Hematopoietic multipotent progenitor cell treated with erythropoietin and hydrocortisone succinate and interleukin-3 and kit ligand, for 15 days (in vitro differentiated cells): ENCODE data around the gene PRPF38B.
"Not testable (repeated sequence)": the region's sequence is repeated elsewhere in the genome, so short reads cannot be mapped to it uniquely, and the experiment has no call there.

Experiments used
- DNase-seq: peaks from one replicate; pipeline ENCODE4 v3.0.0-alpha.2; 2015; ENCODE audit warnings: low spot score

PRPF38B gene

DNA sequence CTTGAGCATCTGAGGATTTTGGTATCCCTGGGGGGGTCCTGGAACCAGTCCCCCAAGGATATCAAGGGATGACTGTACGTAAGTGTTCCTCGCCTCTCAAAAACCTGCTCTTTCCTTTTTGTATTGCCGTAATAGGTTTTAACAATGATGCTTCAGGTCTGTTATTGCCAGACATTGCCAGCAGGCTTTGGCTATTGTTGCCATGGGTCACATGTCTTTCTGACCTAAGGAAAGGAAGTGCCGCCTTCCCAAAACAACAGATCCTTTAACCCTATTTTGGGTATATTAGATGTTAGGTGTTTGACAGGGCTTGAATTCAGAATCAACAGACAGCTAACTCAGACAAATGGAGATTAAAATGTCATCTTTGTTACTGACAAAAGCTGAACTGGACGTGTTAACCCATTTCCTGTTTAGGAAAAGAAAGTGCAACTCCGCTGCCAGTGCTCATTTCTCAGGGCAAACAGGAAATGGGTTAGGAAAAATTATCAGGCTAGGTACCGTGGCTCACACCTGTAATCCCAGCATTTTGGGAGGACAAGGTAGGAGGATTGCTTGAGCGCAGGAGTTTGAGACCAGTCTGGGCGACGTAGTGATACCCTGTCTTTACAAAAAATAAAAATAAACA, 12.4 kb upstream of the PRPF38B start:
- DNase-seq, result no peak

- not testable (repeated sequence) for DNase-seq
Measured at GRCh38 chr1:108681701-108682100, 10.4 kb upstream of the PRPF38B start.

DNA sequence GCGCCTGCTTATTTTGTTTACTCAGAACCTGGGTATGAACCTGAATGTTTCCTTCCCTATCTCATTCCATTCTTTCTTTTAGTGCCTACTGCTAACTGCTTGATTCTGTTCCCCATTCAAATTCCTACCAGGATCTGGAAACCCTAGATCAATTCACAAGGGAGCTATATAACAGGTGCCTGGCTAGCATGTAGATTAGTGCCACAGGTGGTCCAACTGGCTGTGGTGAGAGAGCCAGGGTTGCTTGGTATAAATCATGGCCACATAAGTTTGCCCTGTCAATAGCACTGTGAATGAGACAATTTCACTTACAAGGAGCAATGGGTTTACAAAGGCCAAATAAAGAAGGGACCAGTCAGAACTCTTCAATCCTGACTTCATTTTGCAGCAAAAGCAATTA, 6.6 kb upstream of the PRPF38B start:
- DNase-seq, result no peak

DNA sequence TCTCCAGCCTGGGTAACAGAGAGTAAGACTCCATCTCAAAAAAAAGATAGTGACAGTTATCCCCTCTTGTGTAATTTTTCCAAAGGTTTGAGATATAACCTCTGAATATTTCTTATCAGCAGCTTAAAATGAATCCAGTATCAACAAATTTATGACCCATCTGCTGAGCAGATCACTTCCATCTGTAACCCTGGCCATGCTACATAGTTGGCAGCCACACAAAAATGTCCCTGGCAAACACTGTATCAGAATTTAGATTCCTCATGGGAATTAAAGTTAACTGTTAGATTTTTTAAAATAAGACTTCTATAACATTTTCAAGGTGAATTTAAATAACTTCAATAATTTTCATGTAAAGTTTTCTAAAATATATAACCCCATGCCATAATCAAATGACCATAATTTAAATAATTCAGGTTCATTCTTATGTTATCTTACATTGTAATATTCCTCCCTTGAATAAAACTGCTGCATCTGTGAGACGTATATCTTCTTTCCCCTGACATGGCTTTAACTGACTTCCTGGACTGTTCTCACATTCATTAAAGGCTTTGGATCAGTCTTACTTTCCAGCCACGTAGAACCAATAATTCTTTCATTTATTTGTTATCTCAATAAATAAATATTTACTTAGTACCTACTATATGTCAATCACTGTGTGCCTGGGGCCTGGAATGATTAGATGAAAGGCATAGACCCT, 5.3 kb upstream of the PRPF38B start:
- DNase-seq, result no peak

GRCh38 chr1:108691128-108691941, 775 bp upstream of the PRPF38B start:
- peak; percentile 44 for DNase-seq

- peak; percentile 61 for DNase-seq
Measured at GRCh38 chr1:108692724-108693655, 880 bp downstream of the PRPF38B start.

- DNase-seq, result no peak
Measured at GRCh38 chr1:108695535-108695934, 3.4 kb downstream of the PRPF38B start.

- no peak for DNase-seq
Measured at GRCh38 chr1:108699375-108700332, 7.5 kb downstream of the PRPF38B start.

DNA sequence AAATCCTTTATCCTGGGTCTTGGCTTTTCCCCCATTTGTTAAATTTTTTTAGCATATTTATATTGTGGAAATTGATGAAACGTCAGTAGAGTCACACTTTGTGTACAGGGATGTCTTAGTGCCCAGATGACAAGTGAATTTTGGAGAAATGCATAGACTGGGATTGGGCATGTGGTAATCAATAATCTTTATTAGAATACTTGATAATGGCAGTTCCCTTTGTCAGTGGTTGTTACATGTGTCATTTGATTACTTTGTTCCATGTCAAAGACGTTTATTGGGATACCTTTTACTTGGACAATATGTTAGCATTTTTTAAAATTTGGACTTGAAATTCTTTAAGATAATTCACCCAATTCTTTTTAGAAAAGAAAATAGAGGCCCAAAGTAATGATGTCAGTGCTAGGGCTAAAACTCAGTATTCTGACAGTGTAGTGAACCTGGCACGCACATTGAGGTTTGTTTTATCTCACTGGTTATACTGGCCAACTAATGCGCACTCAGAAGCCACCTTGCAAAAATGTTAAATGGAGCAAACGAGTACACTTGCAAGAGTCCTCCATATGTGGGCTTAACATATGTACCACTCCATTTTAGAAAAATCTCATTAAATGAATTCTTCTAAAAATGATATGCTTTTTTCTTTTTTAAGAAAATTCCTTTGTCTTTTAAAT, 9.2 kb downstream of the PRPF38B start:
- no peak for DNase-seq

DNA sequence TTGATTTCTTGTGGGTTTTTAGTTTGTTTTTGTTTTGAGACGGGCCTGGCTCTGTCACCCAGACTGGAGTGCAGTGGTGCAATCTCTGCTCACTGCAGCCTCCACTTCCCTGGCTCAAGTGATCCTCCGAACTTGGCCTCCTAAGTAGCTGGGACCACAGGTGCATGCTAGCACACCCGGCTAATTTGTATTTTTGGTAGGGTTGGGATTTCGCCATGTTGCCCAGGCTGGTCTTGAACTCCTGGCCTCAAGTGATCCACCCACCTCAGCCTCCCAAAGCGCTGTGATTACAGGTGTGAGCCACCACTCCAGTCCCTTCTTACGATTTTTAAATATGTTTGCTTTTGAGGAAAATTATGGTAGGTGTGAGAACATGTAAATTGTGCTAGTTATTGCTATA, 10.0 kb downstream of the PRPF38B start:
- not testable (repeated sequence) for DNase-seq

- DNase-seq, result no peak
Measured at GRCh38 chr1:108703939-108704338, 11.8 kb downstream of the PRPF38B start.

GRCh38 chr1:108704496-108704895, 12.4 kb downstream of the PRPF38B start:
- no peak for DNase-seq

DNA sequence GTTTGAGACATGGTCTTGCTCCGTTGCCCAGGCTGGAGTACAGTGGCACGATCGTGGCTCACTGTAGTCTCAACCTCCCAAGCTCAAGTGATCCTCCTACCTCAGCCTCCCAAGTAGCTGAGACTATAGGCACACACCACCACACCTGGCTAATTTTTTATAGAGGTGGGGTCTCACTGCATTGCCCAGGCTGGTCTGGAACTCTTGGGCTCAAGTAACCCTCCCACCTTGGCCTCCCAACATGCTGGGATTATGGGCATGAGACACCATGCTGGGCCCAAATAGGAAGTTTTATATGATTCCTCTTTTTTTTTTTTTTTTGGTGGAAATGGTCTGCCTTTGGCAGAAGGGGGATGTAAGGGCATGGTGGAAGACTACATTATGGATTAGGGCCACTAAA, 14.5 kb downstream of the PRPF38B start:
- no peak for DNase-seq

DNA sequence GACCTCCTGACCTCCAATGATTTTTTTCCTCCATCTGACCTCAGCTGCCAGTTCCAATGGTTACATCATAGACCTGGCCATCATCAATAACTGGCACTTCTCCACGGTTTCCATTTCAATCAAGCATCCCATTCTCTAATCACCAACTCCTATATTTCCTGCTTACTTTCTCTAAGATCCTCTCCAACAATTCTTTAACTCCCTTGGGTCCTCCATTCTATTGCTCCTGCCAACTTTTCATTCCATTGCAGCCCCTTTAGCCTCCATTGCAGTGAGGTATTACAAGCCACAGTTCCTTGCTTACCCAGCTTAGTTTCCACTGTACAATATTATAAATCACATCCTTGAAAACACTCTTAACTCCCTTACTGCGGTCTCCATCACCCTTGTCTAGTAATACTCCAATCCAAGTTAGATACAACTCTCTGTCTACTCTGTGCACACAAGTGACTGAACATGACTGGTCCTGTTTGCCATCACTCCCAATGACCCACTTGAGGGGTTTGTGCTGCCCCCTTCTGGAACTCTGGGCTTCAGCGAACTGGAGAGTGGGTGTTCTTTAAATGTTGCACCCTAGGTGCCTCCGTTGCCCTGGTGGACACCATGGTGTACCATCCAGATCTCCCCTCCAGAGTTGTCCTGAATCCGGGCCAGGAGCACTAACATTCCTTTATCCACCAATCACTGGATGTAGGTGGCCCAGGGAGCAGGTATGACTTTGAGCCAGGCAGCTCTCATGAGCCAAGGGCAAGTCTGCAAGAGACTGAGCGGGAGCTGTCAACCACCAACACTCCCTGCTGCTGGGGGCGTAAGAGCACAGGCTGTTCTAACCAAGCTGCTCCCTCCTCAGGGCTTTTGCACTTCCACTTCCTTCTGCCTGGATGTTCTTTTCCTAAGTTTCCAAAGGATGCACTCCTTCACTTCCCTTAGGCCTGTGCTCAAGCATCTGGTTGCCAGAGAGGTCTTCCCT, 16.9 kb downstream of the PRPF38B start:
- peak; percentile 41 for DNase-seq

- no peak for DNase-seq
Measured at GRCh38 chr1:108712606-108713150, 20.6 kb downstream of the PRPF38B start, which contains the start of gene FNDC7. TSS of gene FNDC7 (plus strand) at chr1:108712908. CDS start at chr1:108712934, 26 bp downstream.

- no peak for DNase-seq
Measured at GRCh38 chr1:108715932-108716331, 23.8 kb downstream of the PRPF38B start.

DNA sequence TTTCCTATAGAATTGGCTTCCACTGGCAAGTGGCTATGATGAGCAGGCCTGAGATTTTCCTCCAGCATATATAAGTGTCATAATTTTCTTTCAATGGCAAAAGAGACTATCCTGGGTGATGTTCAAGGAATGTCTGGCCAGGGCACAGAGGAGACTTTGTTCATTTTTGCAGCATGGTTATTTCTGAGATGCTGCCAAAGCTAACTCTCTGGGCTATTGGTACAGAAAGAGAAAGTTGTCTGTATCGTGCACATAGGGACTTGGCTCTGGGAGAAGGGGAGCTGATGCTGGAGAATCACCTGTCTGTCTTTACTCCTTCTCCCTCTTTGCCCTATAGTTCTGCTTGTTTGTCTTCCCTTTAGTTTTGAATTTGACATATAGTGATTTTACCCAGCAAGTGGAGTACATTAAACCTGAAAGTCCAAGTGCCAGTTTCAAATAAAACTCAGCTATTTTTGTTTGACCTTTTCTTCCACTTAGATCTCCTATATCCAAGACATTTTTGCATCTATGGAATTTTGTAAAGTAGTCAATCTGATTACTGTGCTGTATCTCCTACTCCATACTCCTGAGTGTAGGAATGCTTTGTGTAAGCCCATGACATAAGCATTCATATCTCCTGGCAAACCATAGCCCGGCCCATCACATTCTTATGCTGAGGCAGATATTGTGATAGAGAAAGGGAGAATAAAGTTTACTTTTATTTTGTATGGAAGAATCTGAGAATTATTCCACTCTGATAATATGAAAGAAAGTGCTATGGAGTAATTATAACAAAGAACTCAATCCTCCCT, 24.5 kb downstream of the PRPF38B start:
- no peak for DNase-seq
